GM21515 (cell line): ENCODE data around the gene LENG9.
"Not testable (repeated sequence)": the region's sequence is repeated elsewhere in the genome, so short reads cannot be mapped to it uniquely, and the experiment has no call there.

Experiments used
- ATAC-seq: cut with Tn5 transposase; IDR thresholded peaks from one replicate; pipeline ENCODE4 v1.9.1; 2021; ENCODE audit not compliant: unreplicated experiment

LENG9 gene

GRCh38 chr19:54459282-54460229, 4.0 kb downstream of the LENG9 start:
- ATAC-seq: no peak

- ATAC-seq: no peak
These were observed 4.8 kb downstream of the LENG9 start for GRCh38 chr19:54458648-54459281.

GRCh38 chr19:54457773-54458647, 5.6 kb downstream of the LENG9 start:
- no peak for ATAC-seq

GRCh38 chr19:54456423-54457373, 6.9 kb downstream of the LENG9 start:
- no peak for ATAC-seq

GRCh38 chr19:54455786-54456422, 7.7 kb downstream of the LENG9 start:
- no peak for ATAC-seq

GRCh38 chr19:54454781-54455675, 8.6 kb downstream of the LENG9 start:
- no peak for ATAC-seq

- no peak for ATAC-seq
These were observed 9.4 kb downstream of the LENG9 start for GRCh38 chr19:54453921-54454780.

- ATAC-seq: no peak
These were observed 11.0 kb downstream of the LENG9 start for GRCh38 chr19:54452626-54453025.

GRCh38 chr19:54451997-54452396, 11.6 kb downstream of the LENG9 start:
- ATAC-seq: no peak

GRCh38 chr19:54451331-54451871, 12.2 kb downstream of the LENG9 start:
- no peak for ATAC-seq

GRCh38 chr19:54449701-54450069, 13.9 kb downstream of the LENG9 start:
- no peak for ATAC-seq

- peak; percentile 88 for ATAC-seq
These were observed 14.5 kb downstream of the LENG9 start, which contains the start of gene LENG8 for GRCh38 chr19:54448774-54449700. Gene LENG8, plus strand, starts transcription at chr19:54449199. Its CDS starts 2,146 bp downstream, at chr19:54451345.

GRCh38 chr19:54448040-54448773, 15.4 kb downstream of the LENG9 start:
- no peak for ATAC-seq

GRCh38 chr19:54446349-54446748, 17.2 kb downstream of the LENG9 start:
- ATAC-seq: not testable (repeated sequence)

GRCh38 chr19:54444737-54445136, 18.8 kb downstream of the LENG9 start:
- no peak for ATAC-seq

GRCh38 chr19:54440641-54441040, 22.9 kb downstream of the LENG9 start:
- ATAC-seq: no peak
